SK-N-SH (cell line): ENCODE data around the gene PUS1.

ENCODE experiments used
- CTCF ChIP-seq: fragments of 200-600 bp; sonication (generic); IDR thresholded peaks from 2 replicates; pipeline ENCODE4 v1.6.1; 2017; ENCODE audit warnings: antibody characterized with exemption, mild to moderate bottlenecking, moderate library complexity
- EP300 ChIP-seq, 2 experiments: IDR thresholded peaks; 2 replicates each; pipeline versions ENCODE4 v1.4.0 to v1.6.1; 2012; ENCODE audit warnings: borderline replicate concordance in 1 of 2, low read depth in 1 of 2, low read length in 1 of 2
- EZH2phosphoT487 ChIP-seq: fragments of 200-600 bp; sonication (generic); IDR thresholded peaks from 2 replicates; pipeline ENCODE4 v1.6.1; 2017; ENCODE audit warnings: low read depth, mixed run types, mild to moderate bottlenecking, antibody characterized with exemption, moderate library complexity, borderline replicate concordance
- FOXJ3 ChIP-seq: sonication (generic); formaldehyde crosslinking; IDR thresholded peaks from 2 replicates; pipeline ENCODE4 v1.5.1; 2020; ENCODE audit warnings: mild to moderate bottlenecking, missing genetic modification reagents
- FOXM1 ChIP-seq: IDR thresholded peaks from 2 replicates; pipeline ENCODE4 v1.4.0; 2012; ENCODE audit warnings: low read depth, mild to moderate bottlenecking
- GATA2 ChIP-seq: sonication (generic); formaldehyde crosslinking; IDR thresholded peaks from 2 replicates; pipeline ENCODE4 v1.5.0; 2020; ENCODE audit warnings: mild to moderate bottlenecking, missing genetic modification reagents
- IRF3 ChIP-seq: fragments of 150-350 bp; IDR thresholded peaks from 2 replicates; pipeline ENCODE4 v1.6.1; 2016; ENCODE audit warnings: mild to moderate bottlenecking, low read depth, low read length
- MAX ChIP-seq: IDR thresholded peaks from 2 replicates; pipeline ENCODE4 v1.4.0; 2012; ENCODE audit warnings: low read depth
- POLR2AphosphoS5 ChIP-seq: IDR thresholded peaks from 2 replicates; pipeline ENCODE4 v1.6.1; 2012; ENCODE audit warnings: low read depth, low read length
- REST ChIP-seq: IDR thresholded peaks from 2 replicates; pipeline ENCODE4 v1.6.1; 2012; ENCODE audit warnings: mild to moderate bottlenecking, low read depth, low read length, moderate library complexity
- SMC3 ChIP-seq: IDR thresholded peaks from 2 replicates; pipeline ENCODE4 v1.6.1; 2012; ENCODE audit warnings: low read depth, low read length, improper control_type of control experiment
- TCF12 ChIP-seq: IDR thresholded peaks from 2 replicates; pipeline ENCODE4 v1.4.0; 2012
- USF1 ChIP-seq: IDR thresholded peaks from 2 replicates; pipeline ENCODE4 v1.4.0; 2012; ENCODE audit warnings: low read depth, borderline replicate concordance
- ZBTB33 ChIP-seq: IDR thresholded peaks from 2 replicates; pipeline ENCODE4 v1.4.0; 2012; ENCODE audit warnings: low read depth, borderline replicate concordance

GRCh38 chr12:131909081-131909751, 19.9 kb upstream of the PUS1 start:
- TF ChIP-seq CTCF (no peak), POLR2AphosphoS5 (no peak), USF1 (no peak), FOXJ3 (CRISPR knock-in tag) (no peak), FOXM1 (no peak), SMC3 (no peak), GATA2 (CRISPR knock-in tag) (no peak), MAX (no peak), REST (no peak), ZBTB33 (no peak), EZH2phosphoT487 (no peak), EP300 (IDR thresholded peaks at IDR 0.05; ENCODE audit: borderline replicate concordance in 1 of 2, low read depth in 1 of 2, low read length in 1 of 2) (no peak), IRF3 (no peak), TCF12 (no peak)
